ENCODE data around the gene SPSB1. TPM values are rescaled to one million over a fixed set of nuclear protein-coding genes. Genes with fewer than 3 reads are reported as not detected.

The SPSB1 gene
- total and polyA plus RNA-seq, 12 donors: 1.4 to 14.0 (median 9.9) TPM

DNA sequence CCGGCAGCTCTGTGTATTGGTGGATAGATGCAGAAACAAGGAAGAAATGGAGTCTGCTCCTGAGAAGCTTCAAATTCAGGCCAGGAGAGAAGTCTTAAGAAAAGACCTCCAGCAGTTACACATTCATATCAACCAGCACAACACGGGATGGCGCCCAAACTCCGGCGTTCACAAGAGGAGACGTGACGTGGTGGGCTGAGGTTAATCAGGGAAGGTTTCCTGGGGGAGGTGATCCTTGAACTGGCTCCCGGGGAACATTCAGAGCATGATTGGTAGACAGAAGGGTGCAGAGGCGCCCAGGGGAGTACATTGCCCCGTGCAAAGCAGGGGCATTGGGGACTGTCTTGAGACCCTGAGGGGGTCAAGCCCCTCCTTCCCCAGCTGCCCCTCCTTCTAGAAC, 27.7 kb upstream of the SPSB1 start:
- Histone ChIP-seq H3K27ac (no peak overlapping the region), H3K4me3 (no peak overlapping the region), H3K4me1 (replicated peaks in 1 of 2) (peaks cover 0 to 6% of the 10 kb centered on the region in 2 donors), H3K27me3 (no peaks in the 10 kb centered on the region), H3K36me3 (replicated peaks in 1 of 2) (peaks cover 0 to 54% of the 10 kb centered on the region in 2 donors), H3K9me3 (replicated peaks in 1 of 3) (no peaks in the 10 kb centered on the region)
- DNase-seq: no peak
- WGBS, 4 donors: 87 to 95% (median 90%) methylated on average over 9 to 10 of the region's 10 CpGs
- intact Hi-C loops (cut with DNase I): loop anchor here in 1 of 2 donors (5.0 kb wide), 1 partner anchor 227 kb away; no protein-coding TSS in a partner anchor
- TF ChIP-seq, protein P1, sequence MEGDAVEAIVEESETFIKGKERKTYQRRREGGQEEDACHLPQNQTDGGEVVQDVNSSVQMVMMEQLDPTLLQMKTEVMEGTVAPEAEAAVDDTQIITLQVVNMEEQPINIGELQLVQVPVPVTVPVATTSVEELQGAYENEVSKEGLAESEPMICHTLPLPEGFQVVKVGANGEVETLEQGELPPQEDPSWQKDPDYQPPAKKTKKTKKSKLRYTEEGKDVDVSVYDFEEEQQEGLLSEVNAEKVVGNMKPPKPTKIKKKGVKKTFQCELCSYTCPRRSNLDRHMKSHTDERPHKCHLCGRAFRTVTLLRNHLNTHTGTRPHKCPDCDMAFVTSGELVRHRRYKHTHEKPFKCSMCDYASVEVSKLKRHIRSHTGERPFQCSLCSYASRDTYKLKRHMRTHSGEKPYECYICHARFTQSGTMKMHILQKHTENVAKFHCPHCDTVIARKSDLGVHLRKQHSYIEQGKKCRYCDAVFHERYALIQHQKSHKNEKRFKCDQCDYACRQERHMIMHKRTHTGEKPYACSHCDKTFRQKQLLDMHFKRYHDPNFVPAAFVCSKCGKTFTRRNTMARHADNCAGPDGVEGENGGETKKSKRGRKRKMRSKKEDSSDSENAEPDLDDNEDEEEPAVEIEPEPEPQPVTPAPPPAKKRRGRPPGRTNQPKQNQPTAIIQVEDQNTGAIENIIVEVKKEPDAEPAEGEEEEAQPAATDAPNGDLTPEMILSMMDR (IDR thresholded peaks at IDR 0.05): no peak
- no peak for TF ChIP-seq POLR2A (IDR thresholded peaks at IDR 0.05)

DNA sequence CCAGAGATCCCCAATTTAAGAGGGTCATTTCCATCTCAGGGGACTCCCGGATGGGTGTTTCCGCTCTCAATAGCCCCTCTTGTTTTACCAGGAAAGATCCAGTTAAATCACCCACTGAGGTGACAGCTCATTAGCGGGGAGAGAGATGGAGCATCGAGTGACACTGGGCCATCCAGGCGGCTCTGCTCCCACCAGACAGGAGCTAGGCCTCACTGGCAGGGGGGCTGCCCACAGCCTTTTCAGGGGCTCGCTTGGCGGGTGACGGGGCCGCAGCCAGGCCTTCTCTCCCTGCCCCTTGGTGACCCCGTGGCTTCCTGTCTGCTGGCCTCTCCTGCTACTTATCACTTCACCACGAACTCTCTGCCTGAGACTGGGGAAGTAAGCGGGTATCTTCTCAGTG, 26.7 kb upstream of the SPSB1 start:
- DNase-seq: no peak
- peaks cover 0 to 6% of the 10 kb centered on the region in 2 donors for H3K4me1 ChIP-seq (replicated peaks in 1 of 2)
- peaks cover 0 to 54% of the 10 kb centered on the region in 2 donors for H3K36me3 ChIP-seq (replicated peaks in 1 of 2)
- WGBS, 4 donors: 77 to 85% (median 81%) methylated on average over 10 to 12 of the region's 12 CpGs
- H3K9me3 ChIP-seq (replicated peaks in 1 of 3): no peaks in the 10 kb centered on the region
- intact Hi-C loops (cut with DNase I): loop anchor here in 1 of 2 donors (5.0 kb wide), 1 partner anchor 226 kb away; no protein-coding TSS in a partner anchor
- no peak overlapping the region for H3K27ac ChIP-seq
- H3K27me3 ChIP-seq: no peaks in the 10 kb centered on the region
- no peak for TF ChIP-seq POLR2A (IDR thresholded peaks at IDR 0.05)
- TF ChIP-seq, protein P1 (IDR thresholded peaks at IDR 0.05): no peak
- H3K4me3 ChIP-seq: no peak overlapping the region

DNA sequence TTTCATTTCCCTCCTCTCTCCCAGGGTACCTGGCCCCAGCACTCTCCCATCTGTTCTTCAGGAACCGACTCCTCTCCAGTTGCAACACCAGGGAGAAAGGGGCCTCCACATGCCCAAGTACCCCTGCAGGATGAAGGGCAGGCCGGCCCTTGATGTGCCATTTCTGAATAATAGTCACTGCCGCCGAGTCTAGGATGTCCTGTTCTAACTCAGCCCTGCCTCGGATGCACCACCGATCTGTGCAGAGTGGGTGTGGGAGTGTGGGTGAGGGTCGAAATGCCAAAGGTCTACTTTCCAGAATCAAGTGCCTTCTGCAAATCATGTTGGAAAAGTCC, 25.4 kb upstream of the SPSB1 start:
- TF ChIP-seq, protein P1 (IDR thresholded peaks at IDR 0.05): peak in 1 of 6 experiments; percentile 33
- TF ChIP-seq POLR2A (IDR thresholded peaks at IDR 0.05): no peak
- 55 to 67% (median 63%) methylated on average over 6 to 7 of the region's 7 CpGs for WGBS, 4 donors
- H3K4me3 ChIP-seq: no peak overlapping the region
- H3K27ac ChIP-seq: peak overlapping the region in 1 of 5 donors; percentile 11
- no peaks in the 10 kb centered on the region for H3K9me3 ChIP-seq (replicated peaks in 1 of 3)
- peaks cover 0 to 6% of the 10 kb centered on the region in 2 donors for H3K4me1 ChIP-seq (replicated peaks in 1 of 2)
- no peaks in the 10 kb centered on the region for H3K27me3 ChIP-seq
- no peak for DNase-seq
- peaks cover 0 to 43% of the 10 kb centered on the region in 2 donors for H3K36me3 ChIP-seq (replicated peaks in 1 of 2)
- intact Hi-C loops (cut with DNase I): loop anchor here in 1 of 2 donors (5.0 kb wide), 1 partner anchor 225 kb away; no protein-coding TSS in a partner anchor

DNA sequence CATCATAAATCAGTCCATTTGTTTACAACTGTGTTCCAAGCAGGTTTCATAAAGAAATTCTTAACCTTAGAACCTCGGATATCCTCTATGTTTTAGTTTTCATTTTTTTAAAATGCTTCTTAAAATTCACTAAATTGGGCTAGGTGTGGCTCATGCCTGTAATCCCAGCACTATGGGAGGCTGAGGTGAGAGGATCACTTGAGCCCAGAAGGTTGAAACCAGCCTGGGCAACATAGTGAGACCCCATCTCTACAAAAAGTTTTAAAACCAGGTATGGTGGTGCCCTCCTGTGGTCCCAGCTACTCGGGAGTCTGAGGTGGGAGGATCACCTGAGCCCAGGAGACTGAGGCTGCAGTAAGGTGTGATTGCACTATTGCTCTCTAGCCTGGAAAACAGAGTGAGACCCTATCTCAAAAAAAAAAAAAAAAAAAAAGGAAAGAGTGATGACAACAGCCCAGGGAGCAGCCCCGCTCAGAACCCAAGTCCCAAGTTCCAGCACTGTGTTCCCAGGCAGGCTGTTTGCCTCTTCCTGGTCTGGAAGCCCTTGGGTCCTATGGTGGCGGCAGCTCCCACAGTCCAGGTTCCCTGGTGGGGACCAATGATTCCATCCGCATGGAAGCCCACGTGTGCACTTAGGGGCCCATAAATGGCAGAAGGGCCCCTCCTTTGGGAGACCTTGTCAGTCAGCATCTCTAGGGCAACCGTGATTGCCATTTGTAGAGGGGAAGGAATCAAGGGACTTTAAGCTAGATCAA, 24.7 kb upstream of the SPSB1 start:
- H3K27me3 ChIP-seq: no peaks in the 10 kb centered on the region

More for the DNA sequence above, 24.7 kb upstream of the SPSB1 start:
- H3K9me3 ChIP-seq (replicated peaks in 1 of 3): no peaks in the 10 kb centered on the region
- H3K27ac ChIP-seq: no peak overlapping the region
- 85 to 91% (median 87%) methylated on average over 7 of the region's 7 CpGs for WGBS, 4 donors
- H3K36me3 ChIP-seq (replicated peaks in 1 of 2): peaks cover 0 to 36% of the 10 kb centered on the region in 2 donors
- TF ChIP-seq POLR2A (IDR thresholded peaks at IDR 0.05): no peak
- TF ChIP-seq, protein P1 (IDR thresholded peaks at IDR 0.05): no peak
- H3K4me3 ChIP-seq: no peak overlapping the region
- intact Hi-C loops (cut with DNase I): loop anchor here in 1 of 2 donors (5.0 kb wide), 1 partner anchor 224 kb away; no protein-coding TSS in a partner anchor
- H3K4me1 ChIP-seq (replicated peaks in 1 of 2): peaks cover 0 to 6% of the 10 kb centered on the region in 2 donors
- DNase-seq: no peak
